Measurements from ENCODE around the gene NFIX.

DNA sequence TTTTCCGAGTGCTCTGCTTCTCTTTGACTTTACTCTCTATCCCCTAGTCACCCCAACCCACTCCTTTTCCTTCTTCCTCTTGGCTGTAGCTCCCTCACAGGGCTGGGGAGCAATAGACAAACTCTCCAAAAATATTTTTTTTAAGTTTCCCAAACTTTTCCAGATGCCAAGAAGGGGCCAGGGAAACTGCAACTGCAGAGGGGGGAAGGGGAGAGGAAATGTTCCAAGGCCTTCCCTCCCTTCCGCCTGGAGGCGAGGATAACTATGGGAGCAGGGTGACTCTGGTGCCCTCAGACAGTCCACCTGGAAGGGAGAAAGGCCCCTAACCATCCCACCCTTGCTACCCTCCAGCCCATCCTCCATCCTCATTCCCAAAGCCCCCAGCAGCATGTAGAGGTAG lies 58.0 kb downstream of the NFIX start:
- TF ChIP-seq, protein P1, sequence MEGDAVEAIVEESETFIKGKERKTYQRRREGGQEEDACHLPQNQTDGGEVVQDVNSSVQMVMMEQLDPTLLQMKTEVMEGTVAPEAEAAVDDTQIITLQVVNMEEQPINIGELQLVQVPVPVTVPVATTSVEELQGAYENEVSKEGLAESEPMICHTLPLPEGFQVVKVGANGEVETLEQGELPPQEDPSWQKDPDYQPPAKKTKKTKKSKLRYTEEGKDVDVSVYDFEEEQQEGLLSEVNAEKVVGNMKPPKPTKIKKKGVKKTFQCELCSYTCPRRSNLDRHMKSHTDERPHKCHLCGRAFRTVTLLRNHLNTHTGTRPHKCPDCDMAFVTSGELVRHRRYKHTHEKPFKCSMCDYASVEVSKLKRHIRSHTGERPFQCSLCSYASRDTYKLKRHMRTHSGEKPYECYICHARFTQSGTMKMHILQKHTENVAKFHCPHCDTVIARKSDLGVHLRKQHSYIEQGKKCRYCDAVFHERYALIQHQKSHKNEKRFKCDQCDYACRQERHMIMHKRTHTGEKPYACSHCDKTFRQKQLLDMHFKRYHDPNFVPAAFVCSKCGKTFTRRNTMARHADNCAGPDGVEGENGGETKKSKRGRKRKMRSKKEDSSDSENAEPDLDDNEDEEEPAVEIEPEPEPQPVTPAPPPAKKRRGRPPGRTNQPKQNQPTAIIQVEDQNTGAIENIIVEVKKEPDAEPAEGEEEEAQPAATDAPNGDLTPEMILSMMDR (IDR thresholded peaks at IDR 0.05), result no peak
- no peak for TF ChIP-seq EZH2 (IDR thresholded peaks at IDR 0.05; ENCODE audit: borderline replicate concordance, insufficient read depth, low read depth, low read length, poor library complexity, severe bottlenecking)
